HFFc6 (cell line): Measurements from ENCODE around the gene NUDCD3. TPM values are rescaled to one million over a fixed set of nuclear protein-coding genes. Genes with fewer than 3 reads are reported as not detected.

Source experiments
- DNase-seq: peaks from one replicate; pipeline ENCODE4 v3.0.0-alpha.2; 2018
- H3K27ac Mint-ChIP-seq: 2 replicates; pipeline ENCODE4 v1.8.0; 2020; ENCODE audit warnings: mild to moderate bottlenecking, mixed read lengths
- H3K27me3 Mint-ChIP-seq: 2 replicates; pipeline ENCODE4 v1.8.0; 2021; ENCODE audit warnings: mild to moderate bottlenecking, moderate library complexity, mixed read lengths; ENCODE audit not compliant: insufficient read depth
- H3K36me3 Mint-ChIP-seq: 2 replicates; pipeline ENCODE4 v1.8.0; 2021; ENCODE audit warnings: low read depth, mixed read lengths
- H3K4me1 Mint-ChIP-seq: 2 replicates; pipeline ENCODE4 v1.8.0; 2020; ENCODE audit warnings: low read depth, mixed read lengths
- H3K4me3 Mint-ChIP-seq: 2 replicates; pipeline ENCODE4 v1.8.0; 2020; ENCODE audit warnings: mild to moderate bottlenecking, moderate library complexity, mixed read lengths
- H3K9me3 Mint-ChIP-seq: 2 replicates; pipeline ENCODE4 v1.8.0; 2020; ENCODE audit warnings: mild to moderate bottlenecking, mixed read lengths
- total RNA-seq, 6 experiments: library from RNA; stranded (reverse); fragmentation: NEBNext Ultra II Directional; extraction: Animal tissue kit (Norgen Biotek cat#: 25700); gene quantifications; 2 replicates in 1 of 6; 3 replicates in 5 of 6; pipeline ENCODE4 v1.2.3, GENCODE V29; 2021
- TF ChIP-seq, protein P1 (sequence below): fragments of 200-600 bp; sonication (generic); IDR thresholded peaks from 2 replicates; pipeline ENCODE4 v1.5.0; 2021; ENCODE audit warnings: antibody characterized with exemption, mild to moderate bottlenecking

NUDCD3 gene
- total RNA-seq, 6 experiments from 2014 or later: 79.2 to 114 (median 90.6) TPM

GRCh38 chr7:44341401-44341800, 149.1 kb downstream of the NUDCD3 start:
- peaks cover 17% of the 10 kb centered on the region for H3K27me3 Mint-ChIP-seq

DNA sequence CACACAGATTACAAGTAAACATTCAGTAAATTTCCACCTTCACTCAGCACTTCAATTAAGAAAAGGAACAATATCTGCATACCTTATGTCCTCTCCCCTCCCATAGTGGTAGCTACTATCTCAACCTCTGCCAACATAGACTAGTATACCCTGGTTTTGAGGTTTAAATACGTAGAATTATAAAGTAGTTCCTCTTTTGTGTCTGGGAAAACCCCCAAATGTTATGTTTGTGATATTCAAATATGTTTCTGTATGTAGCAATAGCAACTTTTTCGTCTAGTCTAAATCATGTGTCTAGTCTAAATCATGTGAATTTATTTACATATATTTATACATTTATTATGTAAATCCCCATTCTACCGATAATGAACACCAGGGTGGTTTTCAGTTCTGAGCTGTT, 151.9 kb downstream of the NUDCD3 start:
- DNase-seq: no peak
- no peaks in the 10 kb centered on the region for H3K36me3 Mint-ChIP-seq
- TF ChIP-seq, protein P1, sequence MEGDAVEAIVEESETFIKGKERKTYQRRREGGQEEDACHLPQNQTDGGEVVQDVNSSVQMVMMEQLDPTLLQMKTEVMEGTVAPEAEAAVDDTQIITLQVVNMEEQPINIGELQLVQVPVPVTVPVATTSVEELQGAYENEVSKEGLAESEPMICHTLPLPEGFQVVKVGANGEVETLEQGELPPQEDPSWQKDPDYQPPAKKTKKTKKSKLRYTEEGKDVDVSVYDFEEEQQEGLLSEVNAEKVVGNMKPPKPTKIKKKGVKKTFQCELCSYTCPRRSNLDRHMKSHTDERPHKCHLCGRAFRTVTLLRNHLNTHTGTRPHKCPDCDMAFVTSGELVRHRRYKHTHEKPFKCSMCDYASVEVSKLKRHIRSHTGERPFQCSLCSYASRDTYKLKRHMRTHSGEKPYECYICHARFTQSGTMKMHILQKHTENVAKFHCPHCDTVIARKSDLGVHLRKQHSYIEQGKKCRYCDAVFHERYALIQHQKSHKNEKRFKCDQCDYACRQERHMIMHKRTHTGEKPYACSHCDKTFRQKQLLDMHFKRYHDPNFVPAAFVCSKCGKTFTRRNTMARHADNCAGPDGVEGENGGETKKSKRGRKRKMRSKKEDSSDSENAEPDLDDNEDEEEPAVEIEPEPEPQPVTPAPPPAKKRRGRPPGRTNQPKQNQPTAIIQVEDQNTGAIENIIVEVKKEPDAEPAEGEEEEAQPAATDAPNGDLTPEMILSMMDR: no peak
- H3K4me3 Mint-ChIP-seq: no peak overlapping the region
- no peaks in the 10 kb centered on the region for H3K9me3 Mint-ChIP-seq
- peaks cover 5% of the 10 kb centered on the region for H3K4me1 Mint-ChIP-seq
- no peak overlapping the region for H3K27ac Mint-ChIP-seq
- peaks cover 29% of the 10 kb centered on the region for H3K27me3 Mint-ChIP-seq

More at GRCh38 chr7:44341401-44341800, 149.1 kb downstream of the NUDCD3 start:
- TF ChIP-seq, protein P1: no peak
- no peak overlapping the region for H3K4me3 Mint-ChIP-seq
- no peak overlapping the region for H3K27ac Mint-ChIP-seq
- H3K9me3 Mint-ChIP-seq: no peaks in the 10 kb centered on the region
- no peaks in the 10 kb centered on the region for H3K4me1 Mint-ChIP-seq
- DNase-seq: no peak
- no peaks in the 10 kb centered on the region for H3K36me3 Mint-ChIP-seq

- TF ChIP-seq, protein P1: no peak
- Mint-ChIP-seq H3K4me1 (peaks cover 7% of the 10 kb centered on the region), H3K27me3 (peaks cover 33% of the 10 kb centered on the region), H3K9me3 (no peaks in the 10 kb centered on the region), H3K4me3 (no peak overlapping the region), H3K27ac (no peak overlapping the region), H3K36me3 (no peaks in the 10 kb centered on the region)
- no peak for DNase-seq
These were observed 154.0 kb downstream of the NUDCD3 start for GRCh38 chr7:44336491-44336890.

GRCh38 chr7:44335184-44335583, 155.3 kb downstream of the NUDCD3 start:
- peaks cover 12% of the 10 kb centered on the region for H3K4me1 Mint-ChIP-seq
- no peak for DNase-seq
- H3K27ac Mint-ChIP-seq: no peak overlapping the region
- no peak overlapping the region for H3K4me3 Mint-ChIP-seq
- H3K9me3 Mint-ChIP-seq: no peaks in the 10 kb centered on the region
- TF ChIP-seq, protein P1: no peak
- no peaks in the 10 kb centered on the region for H3K36me3 Mint-ChIP-seq
- peaks cover 34% of the 10 kb centered on the region for H3K27me3 Mint-ChIP-seq

- Mint-ChIP-seq H3K27me3 (peaks cover 33% of the 10 kb centered on the region), H3K4me1 (peaks cover 13% of the 10 kb centered on the region), H3K36me3 (no peaks in the 10 kb centered on the region), H3K9me3 (no peaks in the 10 kb centered on the region), H3K4me3 (no peak overlapping the region), H3K27ac (no peak overlapping the region)
- DNase-seq: no peak
- TF ChIP-seq, protein P1: no peak
These were observed 155.7 kb downstream of the NUDCD3 start for GRCh38 chr7:44334734-44335097.
